Right lobe of liver (tissue), 6 donors: ENCODE measurements around the gene CENPP. TPM values are rescaled to one million over a fixed set of nuclear protein-coding genes. Genes with fewer than 3 reads are reported as not detected.
"Not testable (repeated sequence)": the region's sequence is repeated elsewhere in the genome, so short reads cannot be mapped to it uniquely, and the experiment has no call there.

Source experiments
- ATAC-seq, 4 donors: fragments of 200-7000 bp; cut with Tn5 transposase; one replicate each; pipeline ENCODE4 v1.9.1; 2020; ENCODE audit warnings: mild to moderate bottlenecking in 4 of 4, moderate library complexity in 4 of 4
- DNase-seq, 3 donors: peaks; one replicate each; pipeline ENCODE4 v3.0.0-alpha.2; 2020
- H3K27ac ChIP-seq, 3 donors: fragments of 200-600 bp; one replicate each; pipeline ENCODE4 v1.8.0; 2022
- H3K27me3 ChIP-seq, 2 donors: fragments of 200-600 bp; one replicate each; pipeline ENCODE4 v1.8.0; 2022
- H3K36me3 ChIP-seq, 4 donors: fragments of 200-600 bp; sonication (generic) in 1 of 4; one replicate each; pipeline versions ENCODE4 v1.5.1 to v1.8.0; 2017 to 2022; ENCODE audit warnings: control low read depth in 1 of 4
- H3K4me1 ChIP-seq, 4 donors: fragments of 200-600 bp; sonication (generic) in 1 of 4; one replicate each; pipeline versions ENCODE4 v1.5.1 to v1.8.0; 2017 to 2022; ENCODE audit warnings: control low read depth in 1 of 4
- H3K4me3 ChIP-seq, 3 donors: fragments of 200-600 bp; one replicate each; pipeline ENCODE4 v1.8.0; 2022
- H3K9me3 ChIP-seq, 4 donors: fragments of 200-600 bp; sonication (generic) in 1 of 4; one replicate each; pipeline versions ENCODE4 v1.5.1 to v1.8.0; 2017 to 2022; ENCODE audit warnings: control low read depth in 1 of 4
- CTCF ChIP-seq, 4 donors: fragments of 200-600 bp in 3 of 4; fragments of 450-650 bp in 1 of 4; IDR thresholded peaks; one replicate each; pipeline versions ENCODE4 v1.5.1 to v1.8.0; 2016 to 2022; ENCODE audit warnings: antibody characterized with exemption in 4 of 4, mild to moderate bottlenecking in 2 of 4
- POLR2A ChIP-seq: fragments of 450-650 bp; IDR thresholded peaks from one replicate; pipeline ENCODE4 v1.6.1; 2017; ENCODE audit warnings: antibody characterized with exemption, mild to moderate bottlenecking
- WGBS: methylation state at CpG from one replicate; pipeline ENCODE4 v1.1.6; 2018; ENCODE audit warnings: low coverage, low lambda C conversion rate; ENCODE audit not compliant: insufficient coverage; ENCODE audit errors: missing lambda C conversion rate; 5-methylcytosine and 5-hydroxymethylcytosine counted together
- intact Hi-C, 2 donors: fragments of 100-400 bp; cut with DNase I; formaldehyde crosslinking; loops; one replicate each; pipeline versions ENCODE4 v1.11.2 to v1.14.1; 2022
- total RNA-seq, 6 experiments: library from RNA; depleted of rRNA in 2 of 6; stranded (reverse); fragments of >200 nt in 2 of 6; fragmentation: NEBNext Ultra II Directional in 3 of 6; extraction: Animal tissue kit (Norgen Biotek cat#: 25700) in 3 of 6; gene quantifications; one replicate each; pipeline versions ENCODE4 v1.1.0 to v1.2.4, GENCODE V29; 2016 to 2023
- donor health status: DM: no; HTN: yes; CAD: no.
- donor health status: DM: no; HTN: no; CAD: no.
- donor health status: DM: no; HTN: no; CAD: no.
- donor health status: DM: no; HTN: yes; CAD: no.
- donor health status: DM: no; HTN: yes; CAD: no.

The CENPP gene
- total RNA-seq, 6 experiments from 2014 or later: 1.0 to 3.7 (median 1.5) TPM

- no peak for TF ChIP-seq POLR2A
- TF ChIP-seq CTCF (IDR thresholded peaks at IDR 0.05): no peak
- peaks cover 0 to 4% (median 0%) of the 10 kb centered on the region in 4 donors for H3K4me1 ChIP-seq
- no peaks in the 10 kb centered on the region for H3K27me3 ChIP-seq
- H3K4me3 ChIP-seq: no peak overlapping the region
- H3K27ac ChIP-seq: no peak overlapping the region
- ATAC-seq (peak in 1 of 4 donors; percentile 31), DNase-seq (no peak)
- no peaks in the 10 kb centered on the region for H3K9me3 ChIP-seq
- 51% methylated on average over 5 of the region's 7 CpGs for WGBS
- no peaks in the 10 kb centered on the region for H3K36me3 ChIP-seq
- intact Hi-C loops: no loop called here
Measured at GRCh38 chr9:92592946-92593861, 267.5 kb downstream of the CENPP start.

- H3K9me3 ChIP-seq, H3K27ac ChIP-seq, H3K36me3 ChIP-seq, H3K4me1 ChIP-seq, H3K4me3 ChIP-seq, H3K27me3 ChIP-seq, intact Hi-C loops, DNase-seq: not testable (repeated sequence)
- no CpG with 5 or more reads among the region's 1 CpG for WGBS
- ATAC-seq: peak; percentile 26 to 61 (median 54)
Measured at GRCh38 chr9:92595075-92595474, 269.3 kb downstream of the CENPP start.

- intact Hi-C loops: no loop called here
- no peak overlapping the region for H3K4me3 ChIP-seq
- TF ChIP-seq CTCF (IDR thresholded peaks at IDR 0.05): no peak
- TF ChIP-seq POLR2A: no peak
- H3K36me3 ChIP-seq: no peaks in the 10 kb centered on the region
- H3K9me3 ChIP-seq: no peaks in the 10 kb centered on the region
- no peak overlapping the region for H3K27ac ChIP-seq
- no peak for DNase-seq
- H3K4me1 ChIP-seq: peaks cover 0 to 4% (median 0%) of the 10 kb centered on the region in 4 donors
- WGBS: 80% methylated on average over 1 of the region's 1 CpG
- no peak for ATAC-seq
- H3K27me3 ChIP-seq: no peaks in the 10 kb centered on the region
Measured at GRCh38 chr9:92595930-92596329, 270.2 kb downstream of the CENPP start.

GRCh38 chr9:92598382-92598781 lies 272.6 kb downstream of the CENPP start:
- WGBS: 40% methylated on average over 1 of the region's 2 CpGs
- ATAC-seq (peak; percentile 55 to 65 (median 62)), DNase-seq (no peak)
- peak overlapping the region in 1 of 3 donors; percentile 2 for H3K27ac ChIP-seq
- no peak for TF ChIP-seq POLR2A
- no peak for TF ChIP-seq CTCF (IDR thresholded peaks at IDR 0.05)
- peaks cover 0 to 4% (median 0%) of the 10 kb centered on the region in 4 donors for H3K4me1 ChIP-seq
- H3K9me3 ChIP-seq: no peaks in the 10 kb centered on the region
- intact Hi-C loops: no loop called here
- no peaks in the 10 kb centered on the region for H3K27me3 ChIP-seq
- H3K4me3 ChIP-seq: no peak overlapping the region
- no peaks in the 10 kb centered on the region for H3K36me3 ChIP-seq

GRCh38 chr9:92599938-92600461 lies 274.2 kb downstream of the CENPP start:
- H3K27ac ChIP-seq: no peak overlapping the region
- no peak for TF ChIP-seq CTCF (IDR thresholded peaks at IDR 0.05)
- intact Hi-C loops: no loop called here
- peaks cover 0 to 4% (median 0%) of the 10 kb centered on the region in 4 donors for H3K4me1 ChIP-seq
- no peak for ATAC-seq
- no peak for DNase-seq
- H3K27me3 ChIP-seq: no peaks in the 10 kb centered on the region
- no peak overlapping the region for H3K4me3 ChIP-seq
- H3K9me3 ChIP-seq: no peaks in the 10 kb centered on the region
- H3K36me3 ChIP-seq: no peaks in the 10 kb centered on the region
- WGBS: 66% methylated on average over 3 of the region's 4 CpGs
